HG02852 (cell line): ENCODE measurements around the gene GCH1.
"Not testable (repeated sequence)": the region's sequence is repeated elsewhere in the genome, so short reads cannot be mapped to it uniquely, and the experiment has no call there.

Source experiments
- ATAC-seq: cut with Tn5 transposase; IDR thresholded peaks from one replicate; pipeline ENCODE4 v1.9.1; 2021; ENCODE audit warnings: mild to moderate bottlenecking, moderate library complexity; ENCODE audit not compliant: unreplicated experiment

GCH1 gene, protein sequence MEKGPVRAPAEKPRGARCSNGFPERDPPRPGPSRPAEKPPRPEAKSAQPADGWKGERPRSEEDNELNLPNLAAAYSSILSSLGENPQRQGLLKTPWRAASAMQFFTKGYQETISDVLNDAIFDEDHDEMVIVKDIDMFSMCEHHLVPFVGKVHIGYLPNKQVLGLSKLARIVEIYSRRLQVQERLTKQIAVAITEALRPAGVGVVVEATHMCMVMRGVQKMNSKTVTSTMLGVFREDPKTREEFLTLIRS

DNA sequence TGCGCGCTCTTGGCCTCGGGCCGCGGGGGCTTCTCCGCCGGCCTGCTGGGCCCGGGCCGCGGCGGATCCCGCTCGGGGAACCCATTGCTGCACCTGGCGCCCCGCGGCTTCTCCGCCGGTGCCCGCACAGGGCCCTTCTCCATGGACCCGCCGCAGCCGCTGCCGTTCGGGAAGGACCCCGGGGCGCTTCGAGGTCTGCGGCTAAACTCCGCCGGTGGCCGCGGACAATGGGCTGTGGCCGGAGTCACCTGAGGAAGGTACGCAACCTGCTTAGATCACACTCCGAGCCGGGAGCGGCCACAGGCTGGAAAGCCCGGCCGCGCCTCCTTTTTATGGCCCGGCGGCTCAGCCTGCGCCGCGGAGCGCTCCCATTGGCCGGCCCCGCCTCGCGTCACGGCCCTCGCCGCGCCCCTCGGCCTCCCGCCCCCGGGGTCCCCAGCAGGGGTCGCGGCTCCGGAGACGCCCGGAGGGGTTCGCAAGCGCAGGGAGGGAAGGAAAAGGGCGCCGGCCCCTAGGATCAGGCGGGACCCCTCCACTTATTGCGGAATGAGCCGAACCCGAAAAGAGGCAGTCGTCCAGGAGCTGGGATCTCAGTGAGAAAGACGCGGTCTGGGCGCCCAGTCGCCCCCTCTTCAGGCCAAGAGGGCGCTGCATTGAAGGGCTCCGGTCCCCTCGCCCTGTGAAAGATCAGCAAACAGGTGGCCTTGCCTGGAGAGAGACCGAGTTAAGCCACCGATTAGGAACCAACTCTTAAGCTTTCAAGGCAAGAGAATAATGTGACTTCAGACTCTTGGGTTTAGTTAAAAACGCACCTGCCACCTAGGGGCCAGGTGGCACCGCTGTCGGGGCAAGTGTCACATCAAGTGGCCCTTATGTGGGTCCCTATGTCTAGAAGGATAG, at the start of gene GCH1:
Gene GCH1, minus strand, starts transcription at position 306 of the 900 bp plus-strand sequence. Its CDS starts 163 bp downstream, at position 143.
- ATAC-seq, result peak; percentile 88

DNA sequence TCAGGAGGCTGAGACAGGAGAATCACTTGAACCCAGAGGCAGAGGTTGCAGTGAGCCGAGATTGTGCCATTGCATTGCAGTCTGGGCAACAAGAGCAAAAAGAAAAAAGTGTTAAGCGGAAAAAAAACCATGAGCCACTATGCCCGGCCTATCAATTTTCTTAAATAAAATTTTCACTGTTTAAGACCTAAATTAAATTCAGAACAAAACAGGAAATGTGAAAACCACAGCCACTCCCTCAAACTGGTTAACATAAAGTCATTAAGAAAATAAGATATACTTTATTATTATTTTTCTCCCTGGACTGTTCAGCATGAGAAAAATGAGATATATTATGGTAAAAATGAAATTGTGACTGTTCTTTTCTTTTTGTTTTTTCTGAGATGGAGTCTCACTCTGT, 44.6 kb upstream of the GCH1 start:
- no peak for ATAC-seq

DNA sequence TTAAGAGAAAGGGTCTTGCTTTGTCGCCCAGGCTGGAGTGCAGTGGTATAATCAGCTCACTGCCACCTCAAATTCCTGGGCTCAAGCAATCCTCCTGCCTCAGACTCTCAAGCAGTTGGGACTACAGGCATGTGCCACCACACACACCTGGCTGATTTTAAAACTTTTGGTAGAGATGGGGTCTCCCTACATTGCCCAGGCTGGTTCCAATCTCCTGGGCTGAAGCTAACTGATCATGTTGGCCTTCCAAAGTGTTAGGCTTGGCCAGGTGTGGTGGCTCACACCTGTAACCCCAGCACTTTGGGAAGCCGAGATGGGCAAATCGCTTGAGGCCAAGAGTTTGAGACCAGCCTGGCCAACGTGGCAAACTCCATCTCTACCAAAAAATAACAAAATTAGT, 43.9 kb upstream of the GCH1 start:
- no peak for ATAC-seq

GRCh38 chr14:54944737-54945391, 42.2 kb upstream of the GCH1 start:
- no peak for ATAC-seq

- ATAC-seq, result no peak
Observed at GRCh38 chr14:54942913-54943312, 40.3 kb upstream of the GCH1 start.

- ATAC-seq, result no peak
Observed at GRCh38 chr14:54936816-54937215, 34.2 kb upstream of the GCH1 start.

DNA sequence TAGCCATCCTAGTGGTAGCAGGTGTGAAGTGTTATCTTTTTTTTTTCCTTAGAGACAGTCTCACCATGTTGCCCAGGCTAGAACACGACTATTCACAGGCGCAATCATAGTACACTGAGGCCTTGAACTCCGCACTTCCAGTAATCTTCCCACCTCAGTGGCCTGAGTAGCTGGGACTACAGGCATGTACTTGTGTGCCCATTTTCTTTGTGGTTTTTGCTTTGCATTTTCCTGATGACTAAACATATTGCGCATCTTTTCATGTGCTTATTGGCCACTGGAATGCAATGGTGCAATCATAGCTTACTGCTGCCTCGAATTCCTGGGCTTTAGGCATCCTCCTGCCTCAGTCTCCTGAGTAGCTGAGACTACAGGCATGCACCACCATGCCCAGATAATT, 33.3 kb upstream of the GCH1 start:
- no peak for ATAC-seq

DNA sequence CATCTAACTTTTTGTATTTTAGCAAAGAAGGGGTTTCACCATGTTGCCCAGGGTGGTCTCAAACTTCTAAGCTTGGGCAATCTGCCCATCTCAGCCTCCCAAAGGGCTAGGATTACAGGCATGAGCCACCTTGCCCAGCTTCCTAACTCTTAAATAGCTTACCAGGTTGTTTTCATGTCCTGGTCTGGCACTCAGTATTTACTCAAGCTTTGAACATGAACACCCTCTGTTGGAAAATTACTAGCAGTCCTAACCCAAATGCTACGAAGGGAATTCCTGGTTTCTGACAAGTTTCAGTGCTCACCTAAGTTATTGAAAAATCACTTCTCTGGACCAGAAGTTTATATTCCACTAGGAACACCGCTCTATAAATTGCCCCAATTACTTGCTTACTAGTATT, 32.5 kb upstream of the GCH1 start:
- no peak for ATAC-seq

- no peak for ATAC-seq
Observed at GRCh38 chr14:54933006-54933405, 30.4 kb upstream of the GCH1 start.

- no peak for ATAC-seq
Observed at GRCh38 chr14:54931598-54932340, 29.1 kb upstream of the GCH1 start.

GRCh38 chr14:54931101-54931500, 28.5 kb upstream of the GCH1 start:
- no peak for ATAC-seq

GRCh38 chr14:54929556-54929955, 26.9 kb upstream of the GCH1 start:
- ATAC-seq, result no peak

DNA sequence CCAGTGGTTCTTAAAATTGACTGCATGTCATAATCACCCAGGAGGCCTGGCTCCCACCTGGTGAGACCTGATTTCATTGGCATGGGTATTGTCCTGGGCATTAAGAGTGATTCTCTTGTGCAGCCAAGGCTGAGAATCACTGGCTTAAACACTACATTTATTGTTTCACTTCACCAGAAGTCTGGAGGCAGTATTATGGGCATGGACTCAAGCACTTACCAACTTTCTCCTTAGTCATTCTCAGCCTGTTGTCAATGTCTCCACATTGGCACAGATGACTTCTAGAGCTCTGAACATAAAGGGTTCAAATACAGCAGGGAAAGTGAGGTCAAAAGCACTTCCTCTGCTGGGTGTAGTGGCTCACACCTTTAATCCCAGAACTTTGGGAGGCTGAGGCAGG, 25.6 kb upstream of the GCH1 start:
- ATAC-seq, result no peak

DNA sequence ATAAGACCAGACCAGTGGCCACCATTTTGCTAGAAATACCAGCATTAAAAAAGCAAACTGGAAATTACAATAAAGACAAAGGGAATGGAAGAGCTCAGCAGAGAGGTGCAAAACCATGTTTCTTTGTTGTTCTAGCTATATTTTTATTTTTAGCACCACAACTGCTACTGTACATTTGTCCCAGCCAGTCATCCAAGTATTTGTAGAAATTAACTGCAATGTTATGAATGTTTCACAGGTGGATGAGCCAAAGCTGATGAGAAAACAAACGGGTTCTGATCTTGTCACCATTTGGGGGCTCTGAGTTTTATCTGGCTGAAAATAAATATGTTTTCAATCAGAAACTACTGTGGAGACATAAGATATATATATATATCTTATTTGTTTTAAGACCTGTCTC, 24.9 kb upstream of the GCH1 start:
- ATAC-seq, result no peak

- not testable (repeated sequence) for ATAC-seq
Observed at GRCh38 chr14:54926570-54926969, 23.9 kb upstream of the GCH1 start.

GRCh38 chr14:54922598-54922997, 20.0 kb upstream of the GCH1 start:
- ATAC-seq, result no peak

GRCh38 chr14:54920052-54920451, 17.4 kb upstream of the GCH1 start:
- no peak for ATAC-seq

- ATAC-seq, result no peak
Observed at GRCh38 chr14:54919330-54919729, 16.7 kb upstream of the GCH1 start.

DNA sequence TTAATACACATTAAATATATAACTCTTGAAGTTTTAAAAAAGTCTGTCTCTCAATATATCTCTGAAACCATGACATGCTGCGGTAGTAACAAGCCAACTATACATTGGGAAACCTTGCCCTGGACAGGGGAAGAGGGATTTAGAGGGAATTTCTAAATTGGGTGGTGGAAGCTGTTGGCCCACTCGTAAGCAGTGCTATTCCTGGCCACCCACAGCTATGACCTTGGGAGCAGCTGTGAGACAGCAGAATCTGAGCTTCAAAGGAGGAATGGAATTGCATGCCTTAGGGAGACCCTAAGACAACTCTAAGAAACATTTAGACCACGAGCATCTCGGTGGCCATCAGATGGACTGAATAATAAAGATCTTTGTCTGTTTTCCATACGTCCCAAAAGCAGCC, 15.8 kb upstream of the GCH1 start:
- ATAC-seq, result no peak

GRCh38 chr14:54916101-54916500, 13.5 kb upstream of the GCH1 start:
- no peak for ATAC-seq
